Stimulated activated CD4-positive, alpha-beta T cell treated with anti-CD3 and anti-CD28 coated beads, Interleukin-12 subunit alpha, Interleukin-12 subunit beta, amount 100 ng/mL, for 4 hours (primary cell): Measurements from ENCODE around the gene HAL.
"Not testable (repeated sequence)": the region's sequence is repeated elsewhere in the genome, so short reads cannot be mapped to it uniquely, and the experiment has no call there.

Experiments used
- DNase-seq: peaks from one replicate; pipeline ENCODE4 v3.0.0-alpha.2; 2020

Gene HAL

DNA sequence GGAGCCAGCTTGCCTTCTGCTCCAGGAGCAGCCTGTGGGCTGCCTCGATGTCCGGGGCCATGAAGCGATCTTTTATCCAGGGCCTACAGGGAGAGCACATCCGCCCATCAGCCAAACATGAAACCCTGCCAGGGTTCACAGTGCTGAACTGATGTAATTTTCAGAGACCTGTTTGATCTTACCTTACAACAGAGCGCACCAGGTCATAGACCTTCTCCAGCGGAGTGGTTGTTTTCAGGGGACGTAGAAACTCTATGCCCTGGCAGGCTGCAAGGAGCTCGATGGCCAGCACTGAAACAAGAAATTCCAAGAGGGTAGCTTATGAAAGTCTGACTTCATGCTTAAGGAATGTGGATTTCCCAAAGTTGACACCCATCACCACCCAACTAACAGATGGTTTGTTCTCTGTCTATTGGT, 19.7 kb downstream of the HAL start:
- no peak for DNase-seq

- no peak for DNase-seq
Observed at GRCh38 chr12:95975491-95975890, 20.7 kb downstream of the HAL start.

- no peak for DNase-seq
Observed at GRCh38 chr12:95974358-95974757, 21.8 kb downstream of the HAL start.

- DNase-seq, result no peak
Observed at GRCh38 chr12:95972832-95973456, 23.2 kb downstream of the HAL start.

- DNase-seq, result no peak
Observed at GRCh38 chr12:95970905-95971304, 25.2 kb downstream of the HAL start.

- not testable (repeated sequence) for DNase-seq
Observed at GRCh38 chr12:95969116-95969515, 27.0 kb downstream of the HAL start.

- no peak for DNase-seq
Observed at GRCh38 chr12:95967301-95967700, 28.8 kb downstream of the HAL start.

DNA sequence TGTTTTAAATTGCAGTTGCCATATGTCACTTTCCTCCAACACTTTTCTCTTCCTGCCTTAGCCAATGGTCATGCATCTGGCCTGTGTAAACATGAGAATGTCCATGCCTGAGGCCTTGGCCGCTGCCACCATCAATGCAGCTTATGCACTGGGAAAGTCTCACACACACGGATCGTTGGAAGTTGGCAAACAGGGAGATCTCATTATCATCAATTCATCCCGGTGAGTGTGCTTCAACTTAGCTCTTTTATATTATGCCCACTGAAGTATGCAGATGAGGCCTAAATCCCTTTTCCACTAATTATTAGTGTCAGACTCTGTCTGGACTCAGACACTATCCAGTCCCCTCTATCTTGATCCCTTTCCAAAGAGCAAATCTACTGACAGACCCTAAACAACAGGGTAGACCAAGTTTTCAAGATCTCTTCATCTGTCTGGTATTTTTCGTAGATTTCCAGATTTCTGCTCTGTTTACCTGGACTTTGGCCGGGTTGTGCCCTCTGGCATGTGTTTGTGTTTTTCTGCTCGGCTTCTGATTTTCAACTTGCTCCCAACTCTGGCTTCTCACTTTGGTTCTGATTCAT, 29.8 kb downstream of the HAL start:
- no peak for DNase-seq

DNA sequence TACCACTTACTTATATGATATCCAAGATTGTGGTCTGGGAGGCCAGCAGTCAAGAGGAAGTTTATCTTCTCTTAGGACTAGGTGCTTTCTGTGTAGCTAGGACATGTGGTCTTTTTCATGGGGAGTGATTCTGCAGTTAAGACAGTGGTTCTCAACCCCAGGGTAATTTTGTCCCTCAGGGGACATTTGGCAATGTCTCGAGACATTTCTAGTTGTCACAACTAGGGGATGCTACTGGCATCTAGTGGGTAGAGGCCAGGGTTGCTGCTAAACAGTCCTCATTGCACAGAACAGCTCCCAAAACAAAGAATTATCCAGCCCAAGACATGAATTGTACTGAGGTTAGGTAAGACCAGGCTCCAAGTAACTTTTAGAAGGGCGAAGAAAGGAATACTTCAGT, 33.0 kb downstream of the HAL start:
- DNase-seq, result no peak

DNA sequence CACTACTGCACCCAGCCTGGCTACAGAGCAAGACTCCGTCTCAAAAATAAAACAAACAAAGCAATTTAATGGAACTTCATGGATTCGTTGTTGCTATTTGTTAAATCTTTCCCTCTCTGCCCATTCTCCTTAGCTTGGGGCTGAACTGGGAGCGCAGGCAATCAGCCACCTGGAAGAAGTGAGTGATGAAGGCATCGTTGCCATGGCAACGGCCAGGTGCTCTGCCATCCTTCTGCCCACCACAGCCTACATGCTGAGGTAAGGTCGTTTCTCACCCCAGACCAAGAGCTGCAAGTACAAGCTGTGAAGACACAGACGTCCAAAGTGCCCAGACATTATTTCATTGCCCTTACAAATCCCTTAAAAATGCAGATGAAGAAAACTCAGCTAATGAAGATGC, 33.9 kb downstream of the HAL start:
- DNase-seq, result no peak

- DNase-seq, result no peak
Observed at GRCh38 chr12:95960241-95960640, 35.9 kb downstream of the HAL start.

DNA sequence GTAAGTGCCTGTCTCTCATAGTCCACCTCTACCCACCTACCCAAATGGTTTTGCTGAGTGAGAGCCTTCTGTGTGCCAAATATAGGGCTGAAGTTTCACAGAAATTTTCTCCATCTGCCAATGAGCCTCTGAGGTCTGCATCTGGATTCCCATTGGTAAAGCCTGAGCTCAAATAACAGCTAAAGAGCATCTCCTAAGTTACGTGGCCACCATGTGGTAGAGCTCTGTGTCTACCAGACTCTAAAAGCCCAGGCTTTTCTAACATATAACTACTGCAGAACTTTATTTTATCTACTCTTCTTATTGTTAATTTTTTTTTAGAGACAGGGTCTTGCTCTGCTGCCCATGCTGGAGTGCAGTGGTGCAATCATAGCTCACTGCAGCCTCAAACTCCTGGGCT, 37.0 kb downstream of the HAL start:
- no peak for DNase-seq

- no peak for DNase-seq
Observed at GRCh38 chr12:95956557-95957145, 39.5 kb downstream of the HAL start.

- DNase-seq, result no peak
Observed at GRCh38 chr12:95955549-95956159, 40.5 kb downstream of the HAL start.

GRCh38 chr12:95953000-95953399, 43.1 kb downstream of the HAL start:
- DNase-seq, result no peak

GRCh38 chr12:95951515-95951914, 44.6 kb downstream of the HAL start:
- DNase-seq, result no peak

- no peak for DNase-seq
Observed at GRCh38 chr12:95949477-95950206, 46.5 kb downstream of the HAL start.

GRCh38 chr12:95944108-95944704, 51.9 kb downstream of the HAL start:
- no peak for DNase-seq

DNA sequence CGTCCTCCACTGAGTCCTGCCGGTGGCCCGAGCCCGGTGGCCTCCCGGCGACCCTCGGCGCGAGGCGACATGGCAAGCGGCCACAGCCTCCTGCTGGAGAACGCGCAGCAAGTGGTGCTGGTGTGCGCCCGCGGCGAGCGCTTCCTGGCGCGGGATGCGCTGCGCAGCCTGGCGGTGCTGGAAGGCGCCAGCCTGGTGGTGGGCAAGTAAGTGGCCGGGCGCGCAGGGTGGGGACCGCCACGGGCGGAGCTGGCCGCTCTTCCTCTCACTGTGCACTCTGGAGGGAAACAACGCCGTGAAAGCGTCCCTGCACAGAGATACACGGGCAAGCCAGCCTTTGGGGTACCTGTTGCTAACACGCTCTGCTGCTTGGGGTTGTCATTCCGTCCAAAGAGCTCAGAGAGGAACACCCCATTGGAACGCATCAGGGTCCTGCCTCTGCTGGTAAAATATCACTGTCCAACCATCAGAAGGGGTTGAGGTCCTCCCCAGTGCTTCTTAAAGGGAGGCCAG, 52.8 kb downstream of the HAL start, which contains the start of gene AMDHD1:
AMDHD1 (plus strand) TSS at position 2 of the 513 bp plus-strand sequence; CDS start at position 70, 68 bp downstream.
- DNase-seq, result peak; percentile 58

DNA sequence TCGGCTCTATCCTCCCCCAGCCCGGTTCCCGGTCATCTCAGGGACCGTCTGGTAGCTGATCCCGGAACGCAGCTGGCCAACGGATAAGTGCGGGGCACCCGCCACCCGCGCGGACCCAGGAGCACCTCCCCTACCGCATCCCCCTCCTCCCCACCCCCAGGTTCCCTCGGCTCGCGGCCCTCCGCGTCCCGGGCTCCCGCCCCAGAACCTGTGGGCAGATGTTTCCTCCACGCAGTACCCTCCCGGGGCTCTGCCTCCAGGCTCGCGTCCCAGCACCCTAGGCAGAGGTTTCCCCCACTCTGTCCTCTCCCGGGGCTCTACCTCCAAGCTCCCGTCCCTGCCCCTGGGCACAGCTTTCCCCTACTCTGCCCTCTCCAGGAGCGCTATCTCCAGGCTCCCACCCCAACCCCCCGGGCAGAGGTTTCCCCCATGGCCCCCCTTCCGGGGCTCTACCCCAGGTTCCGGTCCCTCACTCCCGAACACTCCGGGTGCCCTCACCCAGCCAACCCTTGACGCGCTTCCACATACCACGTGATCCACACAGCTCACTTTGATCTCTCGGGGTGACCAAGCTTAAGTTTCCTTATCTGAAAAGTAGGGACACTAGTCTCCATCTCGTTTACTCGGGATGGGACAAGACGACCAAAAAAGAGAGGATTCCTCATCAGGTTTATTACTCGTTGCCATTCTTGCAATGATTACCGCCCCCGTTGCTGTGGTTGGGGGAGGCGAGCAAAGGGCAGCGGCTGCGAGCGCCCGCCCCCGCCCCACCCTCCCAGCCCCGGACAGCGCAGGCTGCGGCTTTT, 53.4 kb downstream of the HAL start, which contains the start of gene CCDC38:
CCDC38 (minus strand) TSS at position 91 of the 806 bp plus-strand sequence. CDS start 6,105 bp downstream, outside the sequence.
- DNase-seq, result peak; percentile 77

- DNase-seq, result no peak
Observed at GRCh38 chr12:95942101-95942523, 54.0 kb downstream of the HAL start.

DNA sequence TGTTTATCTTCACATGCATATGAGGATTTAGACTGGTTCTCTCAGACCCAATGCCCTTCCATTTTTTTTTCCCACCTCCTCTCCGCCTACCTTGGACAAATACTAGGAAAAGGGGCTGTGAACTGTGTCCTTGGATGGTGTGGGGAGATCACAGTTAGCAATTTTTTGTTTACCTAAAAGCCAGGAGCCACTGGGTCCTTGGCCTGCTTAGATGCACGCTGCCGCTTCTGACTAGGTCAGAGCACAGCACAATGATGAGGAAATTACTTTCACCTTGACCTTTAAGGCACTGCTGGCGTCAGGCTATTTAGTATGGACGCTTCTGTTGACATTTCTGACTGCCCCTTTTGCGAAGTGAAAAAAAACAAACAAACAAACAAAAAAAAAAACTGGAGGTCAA, 55.6 kb downstream of the HAL start:
- DNase-seq, result no peak
